Skeletal muscle satellite cell (primary cell): ENCODE results near the gene RGMB.

ENCODE experiments used
- H3K27me3 ChIP-seq: 2 replicates; pipeline ENCODE4 v1.7.0; 2013; ENCODE audit warnings: low read length; ENCODE audit not compliant: control insufficient read depth, insufficient read depth
- H3K36me3 ChIP-seq: 2 replicates; pipeline ENCODE4 v1.7.0; 2013; ENCODE audit warnings: mild to moderate bottlenecking, control low read depth, low read length; ENCODE audit not compliant: insufficient read depth
- H3K4me1 ChIP-seq: 2 replicates; pipeline ENCODE4 v1.7.0; 2013; ENCODE audit warnings: low read length; ENCODE audit not compliant: control insufficient read depth, insufficient read depth
- H3K4me2 ChIP-seq: 2 replicates; pipeline ENCODE4 v1.7.0; 2013; ENCODE audit warnings: mild to moderate bottlenecking, low read length
- H3K4me3 ChIP-seq: 2 replicates; pipeline ENCODE4 v1.7.0; 2013; ENCODE audit warnings: low read length
- H3K9ac ChIP-seq: 2 replicates; pipeline ENCODE4 v1.7.0; 2013; ENCODE audit warnings: mild to moderate bottlenecking, low read depth, low read length, moderate library complexity
- H3K9me3 ChIP-seq: replicated peaks from 2 replicates; pipeline ENCODE4 v1.7.0; 2013; ENCODE audit warnings: mild to moderate bottlenecking, control low read depth, low read length

RGMB gene

GRCh38 chr5:98791001-98791519 is 17.6 kb downstream of the RGMB start:
- Histone ChIP-seq H3K4me3 (no peak overlapping the region), H3K27me3 (no peaks in the 10 kb centered on the region), H3K4me1 (peaks cover 67% of the 10 kb centered on the region), H3K9ac (no peak overlapping the region), H3K4me2 (peak overlapping the region; percentile 4), H3K9me3 (no peaks in the 10 kb centered on the region), H3K36me3 (peaks cover 77% of the 10 kb centered on the region)

- Histone ChIP-seq H3K4me1 (peaks cover 59% of the 10 kb centered on the region), H3K9me3 (no peaks in the 10 kb centered on the region), H3K9ac (no peak overlapping the region), H3K27me3 (no peaks in the 10 kb centered on the region), H3K4me3 (no peak overlapping the region), H3K36me3 (peaks cover 67% of the 10 kb centered on the region), H3K4me2 (no peak overlapping the region)
Observed at GRCh38 chr5:98791898-98792580, 18.6 kb downstream of the RGMB start.

- no peaks in the 10 kb centered on the region for H3K27me3 ChIP-seq
- no peak overlapping the region for H3K9ac ChIP-seq
- no peak overlapping the region for H3K4me3 ChIP-seq
- H3K9me3 ChIP-seq = no peaks in the 10 kb centered on the region
- H3K4me2 ChIP-seq = no peak overlapping the region
- H3K36me3 ChIP-seq = peaks cover 56% of the 10 kb centered on the region
- peaks cover 47% of the 10 kb centered on the region for H3K4me1 ChIP-seq
Observed at GRCh38 chr5:98793223-98793622, 19.8 kb downstream of the RGMB start.

- Histone ChIP-seq H3K4me3 (no peak overlapping the region), H3K9me3 (no peaks in the 10 kb centered on the region), H3K4me1 (peaks cover 39% of the 10 kb centered on the region), H3K27me3 (no peaks in the 10 kb centered on the region), H3K36me3 (peaks cover 48% of the 10 kb centered on the region), H3K4me2 (no peak overlapping the region), H3K9ac (no peak overlapping the region)
Observed at GRCh38 chr5:98794001-98794400, 20.5 kb downstream of the RGMB start.

- Histone ChIP-seq H3K9ac (no peak overlapping the region), H3K9me3 (no peaks in the 10 kb centered on the region), H3K4me3 (no peak overlapping the region), H3K27me3 (no peaks in the 10 kb centered on the region), H3K4me2 (no peak overlapping the region), H3K4me1 (peaks cover 37% of the 10 kb centered on the region), H3K36me3 (peaks cover 44% of the 10 kb centered on the region)
Observed at GRCh38 chr5:98794414-98795080, 21.1 kb downstream of the RGMB start.

GRCh38 chr5:98795243-98795642 is 21.8 kb downstream of the RGMB start:
- no peaks in the 10 kb centered on the region for H3K9me3 ChIP-seq
- H3K36me3 ChIP-seq = peaks cover 40% of the 10 kb centered on the region
- no peak overlapping the region for H3K9ac ChIP-seq
- H3K4me2 ChIP-seq = no peak overlapping the region
- no peaks in the 10 kb centered on the region for H3K27me3 ChIP-seq
- peaks cover 37% of the 10 kb centered on the region for H3K4me1 ChIP-seq
- H3K4me3 ChIP-seq = no peak overlapping the region

- Histone ChIP-seq H3K9ac (peak overlapping the region; percentile 2), H3K9me3 (no peaks in the 10 kb centered on the region), H3K36me3 (peaks cover 30% of the 10 kb centered on the region)
Observed at GRCh38 chr5:98796197-98796972, 22.9 kb downstream of the RGMB start.

GRCh38 chr5:98798371-98798770 is 24.9 kb downstream of the RGMB start:
- Histone ChIP-seq H3K4me1 (peaks cover 21% of the 10 kb centered on the region), H3K36me3 (peaks cover 21% of the 10 kb centered on the region), H3K4me3 (no peak overlapping the region), H3K27me3 (no peaks in the 10 kb centered on the region), H3K4me2 (no peak overlapping the region), H3K9ac (no peak overlapping the region), H3K9me3 (no peaks in the 10 kb centered on the region)

More at GRCh38 chr5:98796197-98796972, 22.9 kb downstream of the RGMB start:
- no peaks in the 10 kb centered on the region for H3K27me3 ChIP-seq
- peaks cover 29% of the 10 kb centered on the region for H3K4me1 ChIP-seq
- no peak overlapping the region for H3K4me3 ChIP-seq
- peak overlapping the region; percentile 6 for H3K4me2 ChIP-seq

- Histone ChIP-seq H3K4me1 (peaks cover 21% of the 10 kb centered on the region), H3K9ac (no peak overlapping the region), H3K27me3 (no peaks in the 10 kb centered on the region), H3K36me3 (peaks cover 17% of the 10 kb centered on the region), H3K4me3 (no peak overlapping the region), H3K9me3 (no peaks in the 10 kb centered on the region), H3K4me2 (no peak overlapping the region)
Observed at GRCh38 chr5:98798847-98799246, 25.4 kb downstream of the RGMB start.

- H3K4me3 ChIP-seq = no peak overlapping the region
- no peak overlapping the region for H3K9ac ChIP-seq
- no peak overlapping the region for H3K4me2 ChIP-seq
- peaks cover 8% of the 10 kb centered on the region for H3K9me3 ChIP-seq
- H3K36me3 ChIP-seq = peaks cover 3% of the 10 kb centered on the region
- H3K4me1 ChIP-seq = no peaks in the 10 kb centered on the region
- H3K27me3 ChIP-seq = no peaks in the 10 kb centered on the region
Observed at GRCh38 chr5:98804066-98804465, 30.6 kb downstream of the RGMB start.

GRCh38 chr5:98805070-98805469 is 31.6 kb downstream of the RGMB start:
- H3K4me3 ChIP-seq = no peak overlapping the region
- no peaks in the 10 kb centered on the region for H3K27me3 ChIP-seq
- H3K4me1 ChIP-seq = no peaks in the 10 kb centered on the region
- peaks cover 8% of the 10 kb centered on the region for H3K9me3 ChIP-seq
- H3K4me2 ChIP-seq = no peak overlapping the region
- no peak overlapping the region for H3K9ac ChIP-seq
- H3K36me3 ChIP-seq = peaks cover 3% of the 10 kb centered on the region
